IMR-90 (cell line): ENCODE data around the gene GRIA4.

Experiments
- FOS ChIP-seq: fragments of 150-350 bp; IDR thresholded peaks from 2 replicates; pipeline ENCODE4 v1.6.1; 2016; ENCODE audit warnings: low read depth, low read length
- TF ChIP-seq, protein P1 (sequence below): conservative IDR thresholded peaks from 2 replicates; pipeline ENCODE4 v1.5.1; 2012; ENCODE audit warnings: mild to moderate bottlenecking, low read depth, low read length, improper control_type of control experiment

DNA sequence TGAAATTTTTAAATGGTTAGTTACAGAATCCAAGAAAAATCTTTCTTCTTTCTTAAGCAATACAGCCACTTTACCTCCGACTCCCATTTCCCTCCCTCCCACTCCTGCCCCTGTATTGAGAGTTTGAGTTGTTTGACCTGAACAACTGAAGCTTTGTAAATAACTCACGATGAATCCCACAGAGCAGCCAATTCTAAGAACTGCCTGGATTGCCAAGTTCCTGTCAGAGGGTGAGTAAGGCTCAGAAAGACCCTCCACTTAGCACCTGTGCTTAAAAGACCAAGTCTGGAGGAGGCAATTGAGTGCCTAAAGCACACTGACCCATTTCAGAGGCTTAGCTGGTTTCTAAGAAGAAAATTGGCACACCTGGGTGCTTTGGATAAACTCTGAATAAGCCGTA lies 253.7 kb downstream of the GRIA4 start:
- TF ChIP-seq FOS = no peak
- TF ChIP-seq, protein P1, sequence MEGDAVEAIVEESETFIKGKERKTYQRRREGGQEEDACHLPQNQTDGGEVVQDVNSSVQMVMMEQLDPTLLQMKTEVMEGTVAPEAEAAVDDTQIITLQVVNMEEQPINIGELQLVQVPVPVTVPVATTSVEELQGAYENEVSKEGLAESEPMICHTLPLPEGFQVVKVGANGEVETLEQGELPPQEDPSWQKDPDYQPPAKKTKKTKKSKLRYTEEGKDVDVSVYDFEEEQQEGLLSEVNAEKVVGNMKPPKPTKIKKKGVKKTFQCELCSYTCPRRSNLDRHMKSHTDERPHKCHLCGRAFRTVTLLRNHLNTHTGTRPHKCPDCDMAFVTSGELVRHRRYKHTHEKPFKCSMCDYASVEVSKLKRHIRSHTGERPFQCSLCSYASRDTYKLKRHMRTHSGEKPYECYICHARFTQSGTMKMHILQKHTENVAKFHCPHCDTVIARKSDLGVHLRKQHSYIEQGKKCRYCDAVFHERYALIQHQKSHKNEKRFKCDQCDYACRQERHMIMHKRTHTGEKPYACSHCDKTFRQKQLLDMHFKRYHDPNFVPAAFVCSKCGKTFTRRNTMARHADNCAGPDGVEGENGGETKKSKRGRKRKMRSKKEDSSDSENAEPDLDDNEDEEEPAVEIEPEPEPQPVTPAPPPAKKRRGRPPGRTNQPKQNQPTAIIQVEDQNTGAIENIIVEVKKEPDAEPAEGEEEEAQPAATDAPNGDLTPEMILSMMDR = no peak
